HG03565 (cell line): Measurements from ENCODE around the gene SLIT3.
A peak's percentile ranks its signal among the peaks of the same experiment; 100 is the strongest.

Experiments used
- ATAC-seq: cut with Tn5 transposase; IDR thresholded peaks from one replicate; pipeline ENCODE4 v1.9.1; 2021; ENCODE audit warnings: mild to moderate bottlenecking, moderate library complexity; ENCODE audit not compliant: unreplicated experiment

The SLIT3 gene

DNA sequence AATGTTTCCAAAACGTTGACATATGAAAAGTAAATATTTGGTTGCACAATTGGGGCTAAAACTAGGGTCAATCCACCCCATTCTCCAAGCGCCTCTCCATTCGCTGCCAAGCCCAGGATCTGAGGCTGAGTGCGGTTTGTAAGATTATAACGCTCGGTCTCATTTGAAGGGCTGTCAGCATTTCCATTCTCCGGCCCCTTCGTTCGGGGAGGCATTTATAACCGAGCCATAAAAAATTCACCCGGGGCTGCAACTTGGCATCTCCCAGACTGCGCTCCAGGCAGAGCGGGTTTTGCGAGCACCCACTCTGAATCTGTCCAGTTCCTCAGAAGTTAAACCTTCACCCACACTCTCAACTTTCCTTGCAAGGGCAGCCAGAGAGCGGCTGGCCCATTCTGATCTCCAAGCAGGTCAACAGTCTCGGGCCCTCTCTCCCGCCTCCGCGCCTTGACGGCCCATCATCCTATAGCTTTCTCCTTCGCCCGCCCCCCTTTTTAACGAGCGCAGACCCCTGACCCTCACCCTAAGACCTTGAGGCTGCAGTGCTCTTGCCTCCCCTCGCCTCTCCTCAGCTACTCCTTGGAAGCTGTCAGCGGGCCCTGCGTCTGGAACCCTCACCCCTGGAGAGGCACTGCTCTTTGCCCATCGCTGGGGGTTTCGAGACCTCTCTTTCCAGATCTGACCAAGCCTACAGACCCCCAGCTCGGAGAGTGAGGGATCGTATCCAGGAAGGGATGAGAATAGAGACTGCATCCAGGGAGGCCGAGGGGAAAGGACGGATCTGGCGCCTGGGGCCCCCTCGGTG, 1.1 kb downstream of the SLIT3 start:
- no peak for ATAC-seq

DNA sequence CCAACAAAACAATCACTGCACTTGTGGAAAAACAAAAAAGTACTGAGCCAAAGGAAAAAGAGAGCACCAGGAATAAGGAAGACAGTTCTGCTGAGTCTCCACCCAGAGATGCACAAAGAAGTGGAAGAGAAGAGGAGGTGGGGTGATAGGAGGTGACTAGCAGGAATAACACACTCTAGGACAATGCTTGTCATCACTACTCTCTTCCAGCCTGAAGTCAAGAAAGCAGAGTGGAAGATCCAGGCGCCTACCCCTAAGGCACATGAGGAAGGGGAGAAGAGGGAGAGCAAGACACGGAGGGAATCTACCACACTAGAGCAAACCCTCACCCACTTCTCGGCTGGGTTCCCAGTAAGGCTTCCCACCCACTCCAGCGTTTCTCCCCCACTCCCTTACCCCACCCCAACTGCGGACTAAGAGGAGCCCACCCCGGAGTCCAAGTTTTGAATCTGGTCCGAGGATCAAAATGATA, 1.7 kb downstream of the SLIT3 start:
- ATAC-seq, result no peak

DNA sequence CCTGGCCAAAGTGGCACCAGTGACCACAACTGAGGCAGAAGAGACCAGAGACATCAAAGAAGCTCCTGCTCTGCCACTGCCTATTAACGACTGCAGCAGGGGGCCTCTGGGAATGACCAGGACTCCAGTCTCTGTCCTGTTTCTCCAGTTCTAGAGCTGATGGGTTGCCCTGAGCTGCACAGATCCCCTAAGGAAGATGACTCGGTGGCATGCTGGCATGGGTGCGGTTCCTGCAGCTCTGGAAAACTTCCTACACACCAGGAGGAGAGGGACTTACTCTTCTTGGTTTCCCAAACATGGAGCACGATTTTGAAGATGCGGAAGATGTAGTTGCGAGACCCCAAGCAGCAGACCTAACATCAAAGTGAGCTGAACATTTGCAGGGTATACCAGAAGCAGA, 2.7 kb downstream of the SLIT3 start:
- no peak for ATAC-seq

GRCh38 chr5:169296419-169297143, 4.4 kb downstream of the SLIT3 start:
- no peak for ATAC-seq

DNA sequence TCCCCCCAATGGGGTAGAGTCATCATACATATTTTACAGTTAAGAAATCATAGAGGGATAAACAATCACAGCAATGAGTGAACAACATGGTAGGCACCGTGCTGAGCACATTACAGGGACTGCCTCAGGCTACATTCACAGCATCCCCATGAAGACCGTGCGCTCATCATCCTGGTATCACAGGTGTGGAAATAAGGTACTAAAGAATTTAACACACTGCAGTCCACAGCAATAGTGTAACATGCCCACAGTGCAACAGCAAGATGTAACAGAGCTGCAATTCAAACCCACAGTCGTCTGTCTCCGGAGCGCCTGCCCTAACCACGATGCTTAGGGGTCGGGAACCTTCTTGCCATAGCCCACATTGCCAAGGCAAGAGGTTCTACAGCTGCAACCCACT, 5.6 kb downstream of the SLIT3 start:
- no peak for ATAC-seq

GRCh38 chr5:169294621-169295020, 6.3 kb downstream of the SLIT3 start:
- ATAC-seq, result no peak

- no peak for ATAC-seq
Observed at GRCh38 chr5:169291877-169292276, 9.1 kb downstream of the SLIT3 start.

- ATAC-seq, result no peak
Observed at GRCh38 chr5:169290895-169291294, 10.0 kb downstream of the SLIT3 start.

DNA sequence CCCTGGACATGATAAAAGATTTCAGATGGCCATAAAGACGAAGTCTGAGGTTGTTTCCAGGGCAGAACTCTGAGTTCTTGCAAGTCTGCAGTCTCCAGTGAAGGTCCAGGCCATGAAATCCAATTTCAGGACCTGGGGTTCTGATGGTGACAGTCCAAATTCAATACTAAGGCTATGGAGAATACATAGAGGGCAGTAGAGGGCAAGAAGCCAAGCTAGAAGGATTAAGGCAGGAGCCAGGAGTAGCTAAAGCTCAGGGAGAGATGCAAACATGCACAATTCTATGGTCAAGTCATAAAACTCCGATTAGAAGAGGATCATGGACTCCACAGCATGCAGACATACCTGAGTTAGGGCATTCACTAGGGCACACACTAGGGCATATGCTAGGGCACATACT, 11.4 kb downstream of the SLIT3 start:
- no peak for ATAC-seq

DNA sequence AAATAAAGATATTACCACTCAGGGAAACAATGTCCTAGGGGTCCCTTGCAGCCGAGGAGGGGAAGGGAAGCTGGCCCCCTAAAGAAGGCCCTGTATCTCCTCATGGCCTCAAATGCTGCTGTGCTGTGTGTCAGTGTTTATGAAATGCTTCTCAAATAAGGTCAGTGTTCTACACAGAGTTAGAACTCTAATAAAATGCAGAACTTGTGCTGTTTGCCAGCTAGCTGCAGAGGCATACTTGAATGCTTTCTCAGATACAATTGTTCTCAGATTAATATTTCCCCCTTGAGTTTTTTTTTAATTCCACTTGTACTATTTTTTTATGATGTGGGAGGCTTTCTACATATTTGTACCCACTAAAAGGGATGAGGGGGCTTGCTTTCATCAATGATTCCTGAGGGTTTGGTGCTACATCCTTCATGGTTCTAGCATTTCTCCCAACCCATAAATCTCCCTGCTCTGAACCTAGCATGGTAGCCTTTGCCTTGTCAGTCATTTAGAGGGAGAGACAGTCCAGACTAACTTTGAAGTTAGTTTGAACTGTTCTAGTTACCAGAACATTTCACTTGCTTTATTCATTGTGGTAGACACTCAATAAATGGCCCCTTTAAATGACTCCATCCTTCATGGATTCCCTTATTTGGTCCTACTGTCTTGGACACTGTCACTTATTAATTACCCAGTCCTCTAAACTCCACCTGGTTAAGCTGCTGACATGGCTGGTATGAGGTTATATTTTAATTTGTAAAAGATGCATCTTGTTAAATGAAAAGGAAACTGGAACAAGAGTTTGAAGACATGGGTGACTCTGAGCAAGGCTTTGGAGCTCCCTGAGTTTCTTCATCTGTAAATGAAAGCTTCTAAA, 12.6 kb downstream of the SLIT3 start:
- ATAC-seq, result no peak

DNA sequence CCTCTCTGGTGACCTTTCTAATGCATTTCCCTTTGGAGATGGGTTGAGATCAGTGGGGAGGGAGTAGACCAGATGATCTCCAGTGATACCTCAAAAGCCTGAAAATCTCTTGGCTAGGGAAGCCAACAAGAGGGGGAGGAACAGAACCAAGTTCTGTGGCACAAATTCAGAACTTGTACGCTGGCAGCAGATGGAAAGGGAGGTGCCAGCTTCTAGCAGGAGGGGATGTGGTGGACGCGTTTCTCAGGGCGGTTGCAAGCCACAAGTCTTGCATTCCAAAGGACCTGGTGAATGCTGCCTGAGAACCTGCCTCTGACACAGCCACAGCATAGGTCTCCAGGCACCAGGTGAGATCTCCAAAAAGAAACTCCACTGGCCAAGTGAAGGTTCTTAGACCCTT, 13.4 kb downstream of the SLIT3 start:
- ATAC-seq, result no peak

DNA sequence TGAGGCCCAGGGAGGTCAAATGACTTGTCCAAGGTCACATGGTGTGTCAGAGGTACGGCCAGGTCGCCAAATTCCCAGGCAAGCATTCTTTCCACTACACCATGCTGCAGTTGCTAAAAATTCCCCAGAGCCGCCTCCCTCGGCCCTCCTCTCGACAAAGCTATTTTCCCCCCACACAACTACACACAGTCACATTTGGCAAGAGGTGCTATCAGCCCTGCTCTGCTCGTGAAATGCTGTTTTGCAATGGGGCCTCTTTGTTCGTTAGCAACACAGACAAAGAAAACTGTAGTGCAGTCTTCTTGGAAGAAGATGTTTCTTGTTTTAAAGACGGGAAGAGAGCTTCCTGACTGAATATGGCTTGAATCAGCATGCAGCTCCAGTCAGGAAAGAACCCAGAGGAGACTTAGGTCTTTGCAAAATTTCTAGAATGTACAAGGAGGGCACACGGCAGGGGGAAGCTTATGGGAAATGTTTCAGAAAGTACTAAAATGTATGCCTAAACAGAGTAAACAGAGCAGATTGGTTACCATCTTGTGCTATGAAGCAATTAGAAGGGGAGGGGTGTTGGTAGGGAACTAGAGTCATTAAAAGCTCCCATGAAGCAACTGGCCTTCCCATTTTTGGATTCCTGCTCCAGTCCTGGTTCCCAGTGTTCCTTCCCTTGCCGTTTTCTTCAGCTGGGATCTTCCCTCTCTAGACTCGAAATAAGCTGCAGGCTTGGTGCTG, 14.2 kb downstream of the SLIT3 start:
- no peak for ATAC-seq

DNA sequence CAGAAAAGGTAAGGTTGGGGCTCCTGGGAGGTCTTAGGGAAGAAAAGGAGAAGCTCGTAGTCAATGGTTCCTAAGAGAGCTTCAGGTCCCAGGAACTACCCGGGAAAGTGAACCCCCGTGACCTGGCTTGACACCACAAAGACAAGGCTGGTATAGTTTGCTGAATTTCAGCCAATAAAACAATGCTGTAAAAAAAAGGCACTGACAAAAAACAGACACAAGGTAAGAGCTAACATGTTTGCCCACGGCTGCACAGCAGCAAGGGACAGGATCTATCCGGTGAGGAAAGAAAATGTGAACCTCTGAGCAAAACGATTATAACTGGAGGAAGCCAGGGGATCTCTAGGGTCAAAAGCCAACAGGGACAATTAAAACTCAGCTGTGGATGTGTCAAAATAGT, 17.1 kb downstream of the SLIT3 start:
- ATAC-seq, result no peak

DNA sequence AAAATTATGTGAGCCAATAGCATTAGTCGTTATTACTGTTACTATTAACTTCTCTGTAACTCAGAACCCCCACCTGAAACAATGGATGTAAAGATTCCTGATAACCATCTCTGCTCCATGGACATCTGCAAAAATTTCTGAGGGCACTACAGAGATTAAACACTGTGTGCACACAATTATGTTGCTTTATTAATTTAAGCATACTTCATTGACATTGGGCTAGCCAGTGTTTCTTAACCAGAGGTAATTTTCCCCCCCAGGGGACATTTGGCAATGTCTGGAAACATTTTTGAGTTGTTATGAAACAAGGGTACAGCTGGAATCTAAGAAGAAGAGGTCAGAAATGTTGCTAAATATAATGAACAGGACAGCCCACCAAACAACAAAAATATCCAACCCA, 19.3 kb downstream of the SLIT3 start:
- ATAC-seq, result no peak

DNA sequence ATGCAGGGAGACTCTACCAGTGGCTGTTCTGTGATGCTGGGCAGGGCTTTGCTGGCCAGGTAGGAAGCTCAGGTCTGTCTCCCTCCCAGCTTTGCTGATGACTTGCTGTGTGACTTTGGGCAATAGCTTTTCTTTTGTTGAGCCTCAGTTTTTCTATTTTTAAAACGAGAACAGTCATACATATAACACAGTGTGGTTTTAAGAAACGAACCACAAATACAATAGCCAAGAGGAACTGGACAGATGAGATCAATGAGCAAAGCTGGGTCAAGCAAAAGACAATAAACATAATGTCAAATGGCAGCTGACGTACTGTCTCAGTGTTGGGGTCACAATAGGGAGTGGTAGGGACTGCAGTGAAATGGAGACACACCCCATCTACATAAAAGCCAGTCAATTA, 20.2 kb downstream of the SLIT3 start:
- peak; percentile 48 for ATAC-seq

- ATAC-seq, result no peak
Observed at GRCh38 chr5:169280286-169280685, 20.7 kb downstream of the SLIT3 start.

DNA sequence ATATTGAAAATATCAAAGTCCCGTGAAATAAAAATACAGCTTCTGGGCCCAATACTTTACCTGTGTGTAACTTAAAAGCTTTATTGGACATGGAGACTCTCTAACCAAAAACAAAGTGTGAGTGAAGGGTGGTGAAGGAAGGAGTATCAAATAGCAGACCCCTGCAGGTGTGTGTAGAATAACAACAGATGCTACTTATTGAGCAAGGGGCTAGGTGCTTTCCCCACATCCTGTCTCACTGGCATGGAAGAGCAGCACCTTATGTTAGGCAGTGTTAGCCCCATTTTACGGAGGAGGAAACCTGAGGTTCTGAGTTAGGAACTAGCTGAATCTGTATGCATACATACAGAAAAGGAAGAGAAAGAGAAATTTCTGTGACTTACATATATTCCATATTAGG, 21.8 kb downstream of the SLIT3 start:
- no peak for ATAC-seq

DNA sequence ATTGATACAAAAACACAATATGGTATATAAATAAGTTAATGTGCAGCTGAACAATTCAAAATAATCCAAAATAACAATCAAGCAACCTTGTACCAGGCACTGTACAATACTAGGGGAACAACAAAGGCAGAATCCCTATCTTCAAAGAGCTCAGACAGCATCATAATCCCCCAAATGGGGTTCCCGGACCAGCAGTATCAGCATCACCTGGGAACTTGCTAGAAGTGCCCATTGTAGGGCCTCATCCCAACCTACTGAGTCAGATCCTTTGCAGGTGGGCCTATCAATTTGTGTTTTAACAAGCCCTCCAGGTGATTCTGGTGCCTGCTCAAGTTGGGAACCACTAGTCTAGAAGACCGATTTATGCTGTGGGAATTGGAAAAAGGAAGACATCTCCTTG, 27.1 kb downstream of the SLIT3 start:
- ATAC-seq, result no peak

GRCh38 chr5:169273451-169273850, 27.5 kb downstream of the SLIT3 start:
- no peak for ATAC-seq

- no peak for ATAC-seq
Observed at GRCh38 chr5:169272731-169273427, 28.1 kb downstream of the SLIT3 start.
